Astrocyte (in vitro differentiated cells and primary cell): ENCODE results near the gene COL12A1. TPM values are rescaled to one million over a fixed set of nuclear protein-coding genes. Genes with fewer than 3 reads are reported as not detected.

ENCODE experiments used
- DNase-seq: peaks from one replicate; pipeline ENCODE4 v3.0.0-alpha.2; 2010; ENCODE audit warnings: low read depth
- FAIRE-seq: peaks from 2 replicates; lab custom pipeline; 2011; peaks lifted over from hg19 to GRCh38; lab: Jason Lieb, UNC
- H2AFZ ChIP-seq: 2 replicates; pipeline ENCODE4 v1.6.0; 2012; ENCODE audit warnings: low read depth, low read length, inconsistent platforms
- H3K27ac ChIP-seq: 2 replicates; pipeline ENCODE4 v1.5.1; 2011; ENCODE audit warnings: low read depth, low read length, inconsistent platforms
- H3K27me3 ChIP-seq: 2 replicates; pipeline ENCODE4 v1.6.0; 2011; ENCODE audit warnings: low read length, inconsistent platforms; ENCODE audit not compliant: insufficient read depth
- H3K36me3 ChIP-seq: 2 replicates; pipeline ENCODE4 v1.5.1; 2011; ENCODE audit warnings: low read length, inconsistent platforms; ENCODE audit not compliant: insufficient read depth
- H3K4me1 ChIP-seq: 2 replicates; pipeline ENCODE4 v1.5.1; 2011; ENCODE audit warnings: low read length, inconsistent platforms; ENCODE audit not compliant: insufficient read depth
- H3K4me2 ChIP-seq: 2 replicates; pipeline ENCODE4 v1.6.0; 2012; ENCODE audit warnings: low read length, inconsistent platforms
- H3K4me3 ChIP-seq: 2 replicates; pipeline ENCODE4 v1.5.1; 2011; ENCODE audit warnings: low read depth, mild to moderate bottlenecking, low read length, inconsistent platforms; ENCODE audit not compliant: insufficient read depth
- H3K79me2 ChIP-seq: 2 replicates; pipeline ENCODE4 v1.6.0; 2012; ENCODE audit warnings: mild to moderate bottlenecking, low read length, inconsistent platforms; ENCODE audit not compliant: insufficient read depth
- H3K9ac ChIP-seq: 2 replicates; pipeline ENCODE4 v1.6.0; 2012; ENCODE audit warnings: mild to moderate bottlenecking, low read length, inconsistent platforms
- H3K9me3 ChIP-seq: 2 replicates; pipeline ENCODE4 v1.5.1; 2012; ENCODE audit warnings: low read depth, mild to moderate bottlenecking, low read length, inconsistent platforms; ENCODE audit not compliant: insufficient read depth
- H4K20me1 ChIP-seq: 2 replicates; pipeline ENCODE4 v1.6.0; 2012; ENCODE audit warnings: low read length, inconsistent platforms; ENCODE audit not compliant: insufficient read depth
- H3K27ac Mint-ChIP-seq: one replicate; pipeline ENCODE4 v1.8.0; 2021; ENCODE audit warnings: mild to moderate bottlenecking, mixed read lengths; ENCODE audit not compliant: unreplicated experiment
- H3K27me3 Mint-ChIP-seq: one replicate; pipeline ENCODE4 v1.8.0; 2021; ENCODE audit warnings: low read depth, mixed read lengths; ENCODE audit not compliant: unreplicated experiment
- H3K36me3 Mint-ChIP-seq: one replicate; pipeline ENCODE4 v1.8.0; 2021; ENCODE audit warnings: low read depth, mixed read lengths; ENCODE audit not compliant: unreplicated experiment
- H3K4me1 Mint-ChIP-seq: one replicate; pipeline ENCODE4 v1.8.0; 2021; ENCODE audit warnings: low read depth, mixed read lengths; ENCODE audit not compliant: unreplicated experiment
- H3K4me3 Mint-ChIP-seq: one replicate; pipeline ENCODE4 v1.8.0; 2021; ENCODE audit warnings: mild to moderate bottlenecking, moderate library complexity, mixed read lengths; ENCODE audit not compliant: unreplicated experiment
- H3K9me3 Mint-ChIP-seq: one replicate; pipeline ENCODE4 v1.8.0; 2021; ENCODE audit warnings: mild to moderate bottlenecking, mixed read lengths; ENCODE audit not compliant: unreplicated experiment
- CTCF ChIP-seq: IDR thresholded peaks from 2 replicates; pipeline ENCODE4 v1.5.1; 2011; ENCODE audit warnings: low read depth, mild to moderate bottlenecking, inconsistent platforms, low read length, moderate library complexity; ENCODE audit not compliant: insufficient read depth
- EZH2 ChIP-seq: IDR thresholded peaks from 2 replicates; pipeline ENCODE4 v1.6.1; 2012; ENCODE audit warnings: mild to moderate bottlenecking, low read length, inconsistent platforms; ENCODE audit not compliant: insufficient read depth
- total RNA-seq: library from RNA; stranded (reverse); gene quantifications from 2 replicates; pipeline ENCODE4 v1.2.1, GENCODE V29; 2021

The COL12A1 gene
- total RNA-seq, 1 donor from 2014 or later: 106 TPM

DNA sequence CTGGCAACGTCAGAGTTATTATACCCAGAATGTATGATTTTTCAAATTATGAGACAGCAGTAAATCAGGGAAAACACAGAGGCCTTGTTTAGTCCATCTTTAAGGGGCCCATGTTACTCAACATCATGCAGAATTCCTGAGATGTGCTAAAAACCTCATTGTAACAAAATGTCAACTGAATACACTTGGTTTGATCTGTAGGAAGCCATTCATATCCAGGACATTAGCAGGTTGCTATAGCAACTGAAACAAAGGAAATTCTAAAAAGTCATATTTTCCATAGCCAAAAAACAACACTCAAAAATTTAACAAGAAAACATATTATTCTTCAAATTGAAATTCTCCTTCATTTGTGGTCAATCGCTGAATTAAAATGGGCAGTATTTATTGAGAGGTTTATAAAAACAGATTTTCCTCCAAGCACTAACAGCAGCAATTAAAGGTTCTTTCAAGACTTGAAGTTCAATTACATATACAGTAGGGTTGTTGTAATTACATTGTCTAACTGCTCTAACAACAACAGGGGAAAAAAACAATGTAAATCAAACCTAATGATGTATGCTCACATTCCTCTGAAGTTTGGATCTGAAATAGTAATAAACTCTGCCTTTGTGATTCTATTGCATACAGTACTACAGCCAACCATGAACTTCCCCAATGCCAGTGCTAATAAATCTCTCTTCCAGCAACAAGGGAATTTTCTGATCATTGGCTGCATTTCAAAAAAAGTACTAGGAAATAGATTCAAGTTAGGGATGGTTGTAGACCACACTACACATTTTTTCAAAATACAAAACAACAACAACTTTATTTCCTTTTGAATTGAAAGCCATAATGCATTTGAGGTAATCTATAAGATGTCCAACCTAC, 34.9 kb downstream of the COL12A1 start:
- Mint-ChIP-seq H3K27ac (no peak overlapping the region), H3K9me3 (no peaks in the 10 kb centered on the region), H3K36me3 (peaks cover 13% of the 10 kb centered on the region), H3K27me3 (no peaks in the 10 kb centered on the region), H3K4me3 (no peak overlapping the region), H3K4me1 (peaks cover 8% of the 10 kb centered on the region)
- Histone ChIP-seq H3K9me3 (no peaks in the 10 kb centered on the region), H3K79me2 (peaks cover 3% of the 10 kb centered on the region), H3K36me3 (peaks cover 5% of the 10 kb centered on the region), H4K20me1 (peaks cover under 1% of the 10 kb centered on the region), H3K4me1 (no peaks in the 10 kb centered on the region), H3K4me2 (no peak overlapping the region), H2AFZ (no peak overlapping the region), H3K4me3 (no peak overlapping the region), H3K9ac (no peak overlapping the region), H3K27me3 (no peaks in the 10 kb centered on the region), H3K27ac (no peak overlapping the region)
- FAIRE-seq: peak; percentile 45
- no peak for TF ChIP-seq CTCF
- TF ChIP-seq EZH2: no peak
- DNase-seq: no peak

DNA sequence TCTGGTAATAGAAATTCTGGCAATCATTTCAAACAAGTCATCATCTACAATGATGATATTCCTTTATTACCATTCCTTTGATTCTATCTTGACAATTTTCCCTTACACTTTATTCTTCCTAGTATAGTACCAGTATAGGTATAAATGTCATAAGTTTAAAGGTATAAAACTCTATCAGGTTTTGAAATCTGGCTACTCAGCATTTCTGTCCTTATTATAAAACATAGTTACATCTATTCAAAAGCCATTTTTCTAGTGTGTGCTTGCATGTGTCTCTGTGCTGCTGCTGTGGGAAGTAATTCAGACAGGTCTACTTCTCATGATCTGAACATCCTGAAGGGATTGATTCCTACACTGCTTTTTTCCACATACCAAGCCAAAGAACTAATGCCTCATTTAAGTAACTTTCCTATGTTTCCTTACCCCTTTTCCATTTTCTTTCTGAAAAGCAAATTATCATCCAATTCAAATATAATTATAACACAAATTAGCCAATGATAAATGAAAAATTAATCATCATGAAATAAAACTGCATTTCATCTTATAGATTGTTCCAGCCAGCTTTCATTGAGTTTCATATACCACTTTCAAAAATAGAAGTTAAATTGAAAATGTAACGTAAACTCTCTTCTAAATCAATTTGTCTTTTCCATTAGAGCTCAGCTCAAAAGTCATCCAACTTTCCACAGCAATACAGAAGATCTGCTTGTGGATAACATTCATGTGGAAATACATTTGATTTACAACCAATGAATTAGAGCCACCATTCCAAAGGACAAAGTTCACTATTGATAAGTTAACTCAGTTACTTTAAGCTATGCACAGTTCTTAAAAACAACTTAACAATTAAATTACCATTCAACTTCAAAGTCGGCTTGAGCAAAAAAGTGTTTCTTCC, 35.9 kb downstream of the COL12A1 start:
- H3K79me2 ChIP-seq: peaks cover 3% of the 10 kb centered on the region
- Mint-ChIP-seq H3K27me3 (no peaks in the 10 kb centered on the region), H3K9me3 (no peaks in the 10 kb centered on the region), H3K36me3 (peaks cover 12% of the 10 kb centered on the region), H3K4me1 (peaks cover 8% of the 10 kb centered on the region), H3K27ac (no peak overlapping the region), H3K4me3 (no peak overlapping the region)
- no peaks in the 10 kb centered on the region for H4K20me1 ChIP-seq
- H3K27ac ChIP-seq: no peak overlapping the region
- no peaks in the 10 kb centered on the region for H3K27me3 ChIP-seq
- H3K9me3 ChIP-seq: no peaks in the 10 kb centered on the region
- no peak overlapping the region for H3K4me2 ChIP-seq
- no peak overlapping the region for H3K9ac ChIP-seq
- no peak for TF ChIP-seq EZH2
- TF ChIP-seq CTCF: no peak
- H2AFZ ChIP-seq: no peak overlapping the region
- no peak overlapping the region for H3K4me3 ChIP-seq
- no peak for DNase-seq
- peaks cover 8% of the 10 kb centered on the region for H3K36me3 ChIP-seq
- no peaks in the 10 kb centered on the region for H3K4me1 ChIP-seq
- no peak for FAIRE-seq
